Osteocyte (in vitro differentiated cells): ENCODE results near the gene CADPS. TPM values are rescaled to one million over a fixed set of nuclear protein-coding genes. Genes with fewer than 3 reads are reported as not detected.

Experiments used
- DNase-seq: peaks from one replicate; pipeline ENCODE4 v3.0.0; 2021; ENCODE audit warnings: mixed read lengths; ENCODE audit not compliant: unreplicated experiment; ENCODE audit errors: extremely low spot score
- H3K27ac Mint-ChIP-seq: one replicate; pipeline ENCODE4 v1.8.0; 2021; ENCODE audit warnings: mild to moderate bottlenecking, mixed read lengths; ENCODE audit not compliant: unreplicated experiment
- H3K27me3 Mint-ChIP-seq: one replicate; pipeline ENCODE4 v1.8.0; 2021; ENCODE audit warnings: mixed read lengths; ENCODE audit not compliant: unreplicated experiment
- H3K36me3 Mint-ChIP-seq: one replicate; pipeline ENCODE4 v1.8.0; 2021; ENCODE audit warnings: mixed read lengths; ENCODE audit not compliant: unreplicated experiment
- H3K4me1 Mint-ChIP-seq: one replicate; pipeline ENCODE4 v1.8.0; 2021; ENCODE audit warnings: mixed read lengths; ENCODE audit not compliant: unreplicated experiment
- H3K4me3 Mint-ChIP-seq: one replicate; pipeline ENCODE4 v1.8.0; 2021; ENCODE audit warnings: mild to moderate bottlenecking, moderate library complexity, mixed read lengths; ENCODE audit not compliant: unreplicated experiment
- H3K9me3 Mint-ChIP-seq: one replicate; pipeline ENCODE4 v1.8.0; 2021; ENCODE audit warnings: mixed read lengths; ENCODE audit not compliant: unreplicated experiment
- CTCF ChIP-seq: fragments of 200-600 bp; sonication (generic); IDR thresholded peaks from 2 replicates; pipeline ENCODE4 v1.5.0; 2021; ENCODE audit warnings: antibody characterized with exemption, mild to moderate bottlenecking, moderate library complexity
- total RNA-seq: library from RNA; stranded (reverse); gene quantifications from 2 replicates; pipeline ENCODE4 v1.2.1, GENCODE V29; 2021

CADPS gene
- total RNA-seq, 1 donor from 2014 or later = not detected

- Mint-ChIP-seq H3K4me3 (no peak overlapping the region), H3K27me3 (peaks cover 5% of the 10 kb centered on the region), H3K36me3 (no peaks in the 10 kb centered on the region), H3K9me3 (no peaks in the 10 kb centered on the region), H3K4me1 (no peaks in the 10 kb centered on the region), H3K27ac (no peak overlapping the region)
- no peak for TF ChIP-seq CTCF
- DNase-seq = no peak
These were observed 156.5 kb downstream of the CADPS start for GRCh38 chr3:62718515-62719320.

GRCh38 chr3:62718011-62718410 lies 157.2 kb downstream of the CADPS start:
- DNase-seq = no peak
- Mint-ChIP-seq H3K4me1 (no peaks in the 10 kb centered on the region), H3K27me3 (peaks cover 5% of the 10 kb centered on the region), H3K9me3 (no peaks in the 10 kb centered on the region), H3K27ac (no peak overlapping the region), H3K36me3 (no peaks in the 10 kb centered on the region), H3K4me3 (no peak overlapping the region)
- TF ChIP-seq CTCF = no peak

- H3K27ac Mint-ChIP-seq = no peak overlapping the region
- H3K27me3 Mint-ChIP-seq = peaks cover 6% of the 10 kb centered on the region
- H3K36me3 Mint-ChIP-seq = no peaks in the 10 kb centered on the region
- no peak for TF ChIP-seq CTCF
- no peak overlapping the region for H3K4me3 Mint-ChIP-seq
- no peaks in the 10 kb centered on the region for H3K9me3 Mint-ChIP-seq
- no peak for DNase-seq
- H3K4me1 Mint-ChIP-seq = no peaks in the 10 kb centered on the region
These were observed 162.5 kb downstream of the CADPS start for GRCh38 chr3:62712746-62713145.

- no peak overlapping the region for H3K4me3 Mint-ChIP-seq
- no peaks in the 10 kb centered on the region for H3K36me3 Mint-ChIP-seq
- H3K27me3 Mint-ChIP-seq = peaks cover 2% of the 10 kb centered on the region
- H3K27ac Mint-ChIP-seq = no peak overlapping the region
- DNase-seq = no peak
- no peaks in the 10 kb centered on the region for H3K4me1 Mint-ChIP-seq
- H3K9me3 Mint-ChIP-seq = no peaks in the 10 kb centered on the region
- TF ChIP-seq CTCF = no peak
These were observed 164.5 kb downstream of the CADPS start for GRCh38 chr3:62710751-62711150.

- peaks cover 2% of the 10 kb centered on the region for H3K27me3 Mint-ChIP-seq
- no peak overlapping the region for H3K4me3 Mint-ChIP-seq
- no peak overlapping the region for H3K27ac Mint-ChIP-seq
- H3K36me3 Mint-ChIP-seq = no peaks in the 10 kb centered on the region
- no peaks in the 10 kb centered on the region for H3K4me1 Mint-ChIP-seq
- H3K9me3 Mint-ChIP-seq = no peaks in the 10 kb centered on the region
- no peak for DNase-seq
- no peak for TF ChIP-seq CTCF
These were observed 166.4 kb downstream of the CADPS start for GRCh38 chr3:62708638-62709373.
